Measurements from ENCODE around the gene ELP6. TPM values are rescaled to one million over a fixed set of nuclear protein-coding genes. Genes with fewer than 3 reads are reported as not detected.
"Not testable (repeated sequence)": the region's sequence is repeated elsewhere in the genome, so short reads cannot be mapped to it uniquely, and the experiment has no call there.

The ELP6 gene
- total RNA-seq, 1 donor from 2014 or later, result 49.5 TPM

DNA sequence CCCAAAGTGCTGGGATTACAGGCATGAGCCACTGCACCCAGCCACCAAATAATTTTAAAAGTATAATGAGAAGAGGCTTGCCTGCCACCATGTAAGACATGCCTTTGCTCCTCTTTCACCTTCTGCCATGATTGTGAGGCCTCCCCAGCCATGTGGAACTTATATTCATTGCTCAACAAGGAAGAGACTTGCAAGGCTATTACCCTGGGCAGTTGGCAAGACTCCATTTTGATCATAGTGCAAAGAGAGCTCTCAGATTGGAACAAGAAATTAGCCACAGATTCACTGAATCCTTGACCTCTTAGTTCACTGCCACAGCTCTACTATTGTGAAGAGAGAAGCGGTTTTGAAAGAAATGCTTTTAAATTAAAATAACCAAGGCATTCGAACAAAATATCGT lies 43.9 kb downstream of the ELP6 start:
- Mint-ChIP-seq H3K4me3 (ENCODE audit: unreplicated experiment) (no peak overlapping the region), H3K27me3 (ENCODE audit: unreplicated experiment) (no peaks in the 10 kb centered on the region), H3K36me3 (ENCODE audit: low read depth, unreplicated experiment) (no peaks in the 10 kb centered on the region)

DNA sequence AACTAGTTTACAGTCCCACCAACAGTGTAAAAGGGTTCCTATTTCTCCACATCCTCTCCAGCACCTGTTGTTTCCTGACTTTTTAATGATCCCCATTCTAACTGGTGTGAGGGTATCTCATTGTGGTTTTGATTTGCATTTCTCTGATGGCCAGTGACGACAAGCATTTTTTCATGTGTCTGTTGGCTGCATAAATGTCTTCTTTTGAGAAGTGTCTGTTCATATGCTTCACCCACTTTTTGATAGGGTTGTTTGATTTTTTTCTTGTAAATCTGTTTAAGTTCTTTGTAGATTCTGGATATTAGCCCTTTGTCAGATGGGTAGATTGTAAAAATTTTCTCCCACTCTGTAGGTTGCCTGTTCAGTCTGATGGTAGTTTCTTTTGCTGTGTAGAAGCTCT lies 45.2 kb downstream of the ELP6 start:
- H3K27me3 Mint-ChIP-seq (ENCODE audit: unreplicated experiment); H3K27ac Mint-ChIP-seq (ENCODE audit: unreplicated experiment); H3K9me3 Mint-ChIP-seq (ENCODE audit: unreplicated experiment); DNase-seq (ENCODE audit: low spot score); H3K36me3 Mint-ChIP-seq (ENCODE audit: low read depth, unreplicated experiment); H3K4me1 Mint-ChIP-seq (ENCODE audit: unreplicated experiment); H3K4me3 Mint-ChIP-seq (ENCODE audit: unreplicated experiment): not testable (repeated sequence)

More for the DNA sequence above, 43.9 kb downstream of the ELP6 start:
- TF ChIP-seq, protein P1, sequence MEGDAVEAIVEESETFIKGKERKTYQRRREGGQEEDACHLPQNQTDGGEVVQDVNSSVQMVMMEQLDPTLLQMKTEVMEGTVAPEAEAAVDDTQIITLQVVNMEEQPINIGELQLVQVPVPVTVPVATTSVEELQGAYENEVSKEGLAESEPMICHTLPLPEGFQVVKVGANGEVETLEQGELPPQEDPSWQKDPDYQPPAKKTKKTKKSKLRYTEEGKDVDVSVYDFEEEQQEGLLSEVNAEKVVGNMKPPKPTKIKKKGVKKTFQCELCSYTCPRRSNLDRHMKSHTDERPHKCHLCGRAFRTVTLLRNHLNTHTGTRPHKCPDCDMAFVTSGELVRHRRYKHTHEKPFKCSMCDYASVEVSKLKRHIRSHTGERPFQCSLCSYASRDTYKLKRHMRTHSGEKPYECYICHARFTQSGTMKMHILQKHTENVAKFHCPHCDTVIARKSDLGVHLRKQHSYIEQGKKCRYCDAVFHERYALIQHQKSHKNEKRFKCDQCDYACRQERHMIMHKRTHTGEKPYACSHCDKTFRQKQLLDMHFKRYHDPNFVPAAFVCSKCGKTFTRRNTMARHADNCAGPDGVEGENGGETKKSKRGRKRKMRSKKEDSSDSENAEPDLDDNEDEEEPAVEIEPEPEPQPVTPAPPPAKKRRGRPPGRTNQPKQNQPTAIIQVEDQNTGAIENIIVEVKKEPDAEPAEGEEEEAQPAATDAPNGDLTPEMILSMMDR (IDR thresholded peaks at IDR 0.05; ENCODE audit: unreplicated experiment), result no peak
- H3K27ac Mint-ChIP-seq (ENCODE audit: unreplicated experiment), result no peak overlapping the region
- DNase-seq (ENCODE audit: low spot score), result no peak
- no peaks in the 10 kb centered on the region for H3K9me3 Mint-ChIP-seq (ENCODE audit: unreplicated experiment)
- H3K4me1 Mint-ChIP-seq (ENCODE audit: unreplicated experiment), result peaks cover 7% of the 10 kb centered on the region

DNA sequence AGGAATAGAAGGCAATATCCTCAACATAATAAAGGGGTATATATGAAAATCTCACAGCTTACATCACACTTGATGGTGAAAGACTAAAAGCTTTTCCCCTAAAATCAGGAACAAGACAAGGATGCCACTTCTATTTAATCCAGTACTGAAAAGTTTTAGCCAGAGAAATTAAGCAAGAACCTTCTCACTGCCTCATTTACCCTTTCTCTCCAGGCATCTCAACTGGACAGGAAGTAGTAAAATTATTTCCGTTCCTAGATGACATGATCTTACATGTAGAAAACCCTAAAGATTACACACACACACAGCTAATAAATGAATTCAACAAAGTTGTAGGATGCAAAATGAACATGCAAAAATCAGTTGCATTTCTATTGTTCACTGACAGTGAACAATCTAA lies 48.9 kb downstream of the ELP6 start:
- Mint-ChIP-seq H3K4me3 (ENCODE audit: unreplicated experiment) (no peak overlapping the region), H3K36me3 (ENCODE audit: low read depth, unreplicated experiment) (peaks cover 1% of the 10 kb centered on the region), H3K9me3 (ENCODE audit: unreplicated experiment) (no peaks in the 10 kb centered on the region), H3K4me1 (ENCODE audit: unreplicated experiment) (peaks cover 6% of the 10 kb centered on the region), H3K27me3 (ENCODE audit: unreplicated experiment) (no peaks in the 10 kb centered on the region), H3K27ac (ENCODE audit: unreplicated experiment) (no peak overlapping the region)
- TF ChIP-seq, protein P1 (IDR thresholded peaks at IDR 0.05; ENCODE audit: unreplicated experiment), result no peak
- DNase-seq (ENCODE audit: low spot score), result no peak

DNA sequence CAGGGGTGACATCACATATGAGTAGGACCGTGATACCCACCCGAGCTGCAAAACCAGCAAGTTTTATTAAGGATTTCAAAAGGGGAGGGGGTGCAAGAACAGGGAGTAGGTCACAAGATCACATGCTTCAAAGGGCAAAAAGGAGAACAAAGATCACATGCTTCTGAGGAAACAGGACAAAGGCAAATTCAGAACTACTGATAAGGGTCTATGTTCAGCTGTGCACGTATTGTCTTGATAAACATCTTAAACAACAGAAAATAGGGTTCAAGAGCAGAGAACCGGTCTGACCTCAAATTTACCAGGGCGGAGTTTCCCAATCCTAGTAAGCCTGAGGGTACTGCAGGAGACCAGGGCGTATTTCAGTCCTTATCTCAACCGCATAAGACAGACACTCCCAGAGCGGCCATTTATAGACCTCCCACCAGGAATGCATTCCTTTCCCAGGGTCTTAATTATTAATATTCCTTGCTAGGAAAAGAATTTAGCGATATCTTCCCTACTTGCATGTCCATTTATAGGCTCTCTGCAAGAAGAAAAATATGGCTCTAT lies 53.9 kb downstream of the ELP6 start:
- not testable (repeated sequence) for H3K27ac Mint-ChIP-seq (ENCODE audit: unreplicated experiment); H3K9me3 Mint-ChIP-seq (ENCODE audit: unreplicated experiment); H3K4me1 Mint-ChIP-seq (ENCODE audit: unreplicated experiment); DNase-seq (ENCODE audit: low spot score); H3K27me3 Mint-ChIP-seq (ENCODE audit: unreplicated experiment); H3K36me3 Mint-ChIP-seq (ENCODE audit: low read depth, unreplicated experiment); H3K4me3 Mint-ChIP-seq (ENCODE audit: unreplicated experiment)

DNA sequence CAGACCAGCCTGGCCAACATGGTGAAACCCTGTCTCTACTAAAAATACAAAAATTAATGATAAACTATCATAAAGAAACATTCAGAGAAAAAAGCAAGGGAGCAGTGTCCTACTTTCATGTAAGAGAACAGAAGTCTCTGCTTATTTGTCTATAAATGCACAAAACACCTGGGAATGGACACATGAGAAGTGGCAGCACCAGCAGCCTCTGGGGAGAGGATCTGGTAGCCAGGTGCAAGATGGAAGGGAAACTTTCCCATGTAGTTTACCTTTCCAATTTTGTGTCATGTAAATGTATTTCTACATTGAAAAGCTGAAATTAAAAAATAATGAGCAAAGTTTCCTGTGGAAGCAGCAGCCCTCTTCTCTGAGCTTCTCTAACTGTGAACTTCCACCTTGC lies 56.5 kb downstream of the ELP6 start:
- DNase-seq (ENCODE audit: low spot score), result no peak
- TF ChIP-seq, protein P1 (IDR thresholded peaks at IDR 0.05; ENCODE audit: unreplicated experiment), result no peak
- no peaks in the 10 kb centered on the region for H3K27me3 Mint-ChIP-seq (ENCODE audit: unreplicated experiment)
- H3K4me1 Mint-ChIP-seq (ENCODE audit: unreplicated experiment), result no peaks in the 10 kb centered on the region
- no peaks in the 10 kb centered on the region for H3K9me3 Mint-ChIP-seq (ENCODE audit: unreplicated experiment)
- peaks cover 7% of the 10 kb centered on the region for H3K36me3 Mint-ChIP-seq (ENCODE audit: low read depth, unreplicated experiment)
- no peak overlapping the region for H3K4me3 Mint-ChIP-seq (ENCODE audit: unreplicated experiment)
- no peak overlapping the region for H3K27ac Mint-ChIP-seq (ENCODE audit: unreplicated experiment)

DNA sequence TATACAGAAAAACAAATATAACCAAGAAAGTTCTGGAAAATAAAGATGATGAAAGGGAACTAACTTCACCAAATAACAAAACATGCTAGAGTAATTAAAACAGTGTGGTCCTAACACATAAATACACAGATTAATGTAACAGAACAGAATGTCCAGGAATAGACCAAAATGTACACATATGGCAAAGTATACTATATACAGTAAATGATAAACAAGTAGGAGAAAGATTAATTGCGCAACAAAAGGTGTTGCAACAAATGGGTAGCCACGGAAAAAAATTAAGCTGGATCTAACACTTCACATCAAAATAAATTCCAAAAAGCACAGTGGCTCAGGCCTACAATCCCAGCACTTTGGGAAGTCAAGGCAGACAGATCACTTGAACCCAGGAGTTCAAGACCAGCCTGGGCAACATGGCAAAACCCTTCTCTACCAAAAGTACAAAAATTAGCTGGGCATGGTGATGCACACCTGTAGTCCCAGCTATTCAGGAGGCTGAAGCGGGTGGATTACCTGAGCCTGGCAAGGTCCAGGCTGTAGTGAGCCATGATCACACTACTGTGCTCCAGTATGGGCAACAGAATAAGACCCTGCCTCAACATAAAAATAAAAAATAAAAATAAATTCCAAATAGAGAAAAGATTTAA lies 57.6 kb downstream of the ELP6 start:
- H3K27ac Mint-ChIP-seq (ENCODE audit: unreplicated experiment), result no peak overlapping the region
- TF ChIP-seq, protein P1 (IDR thresholded peaks at IDR 0.05; ENCODE audit: unreplicated experiment), result no peak
- H3K4me1 Mint-ChIP-seq (ENCODE audit: unreplicated experiment), result no peaks in the 10 kb centered on the region
- H3K27me3 Mint-ChIP-seq (ENCODE audit: unreplicated experiment), result no peaks in the 10 kb centered on the region
- no peaks in the 10 kb centered on the region for H3K9me3 Mint-ChIP-seq (ENCODE audit: unreplicated experiment)
- no peak overlapping the region for H3K4me3 Mint-ChIP-seq (ENCODE audit: unreplicated experiment)
- H3K36me3 Mint-ChIP-seq (ENCODE audit: low read depth, unreplicated experiment), result peaks cover 7% of the 10 kb centered on the region
- DNase-seq (ENCODE audit: low spot score), result no peak
